T-cell (primary cell): Measurements from ENCODE around the gene RPL18A. TPM values are rescaled to one million over a fixed set of nuclear protein-coding genes. Genes with fewer than 3 reads are reported as not detected.
A peak's percentile ranks its signal among the peaks of the same experiment; 100 is the strongest.

ENCODE experiments used
- ATAC-seq, 4 experiments: fragments of 200-7000 bp in 3 of 4; fragments of 150-1000 bp in 1 of 4; cut with Tn5 transposase; replicated peaks in 1 of 4; 1 replicate in 3 of 4; 2 replicates in 1 of 4; pipeline ENCODE4 v1.10.0; 2021; ENCODE audit warnings: moderate library complexity in 3 of 4, mild to moderate bottlenecking in 2 of 4, moderate number of reproducible peaks in 1 of 4
- CTCF ChIA-PET, 2 donors: fragments of 300-600 bp; sonication (Branson Sonifier 250); formaldehyde crosslinking; loops; one replicate each; lab custom pipeline; 2022; ENCODE audit warnings: antibody characterized with exemption in 2 of 2; lab: Charles Lee
- POLR2A ChIA-PET, 2 donors: fragments of 300-600 bp; sonication (Branson Sonifier 250); formaldehyde crosslinking; loops; one replicate each; lab custom pipeline; 2022; ENCODE audit warnings: antibody characterized with exemption in 2 of 2; lab: Charles Lee
- DNase-seq, 35 experiments: peaks; one replicate each; pipeline versions ENCODE4 v3.0.0 to v3.0.0-alpha.2; 2013 to 2023
- H3K27ac ChIP-seq: one replicate; pipeline ENCODE4 v1.5.1; 2013; ENCODE audit warnings: low read length
- H3K27me3 ChIP-seq, 2 experiments: replicated peaks in 1 of 2; 1 replicate in 1 of 2; 2 replicates in 1 of 2; pipeline versions ENCODE4 v1.6.1 to v1.7.0; 2013; ENCODE audit warnings: low read length in 1 of 2, mixed read lengths in 1 of 2; ENCODE audit not compliant: control insufficient read depth in 2 of 2, insufficient read depth in 2 of 2; ENCODE audit errors: extremely low read depth in 1 of 2
- H3K36me3 ChIP-seq, 2 donors: 1 replicate in 1 of 2; 2 replicates in 1 of 2; pipeline versions ENCODE4 v1.6.1 to v1.7.0; 2013; ENCODE audit warnings: low read length in 1 of 2; ENCODE audit not compliant: control insufficient read depth in 2 of 2, insufficient read depth in 1 of 2; ENCODE audit errors: extremely low read depth in 1 of 2
- H3K4me1 ChIP-seq, 2 experiments: 1 replicate in 1 of 2; 2 replicates in 1 of 2; pipeline versions ENCODE4 v1.6.1 to v1.7.0; 2013; ENCODE audit warnings: low read length in 2 of 2, mixed read lengths in 1 of 2; ENCODE audit not compliant: insufficient read depth in 2 of 2, control insufficient read depth in 1 of 2; ENCODE audit errors: extremely low read depth in 1 of 2
- H3K4me3 ChIP-seq, 2 donors: 1 replicate in 1 of 2; 2 replicates in 1 of 2; pipeline versions ENCODE4 v1.5.1 to v1.7.0; 2013; ENCODE audit warnings: mild to moderate bottlenecking in 2 of 2, low read length in 1 of 2, moderate library complexity in 1 of 2; ENCODE audit not compliant: control insufficient read depth in 1 of 2; ENCODE audit errors: extremely low read depth in 1 of 2
- H3K9me3 ChIP-seq: 2 replicates; pipeline ENCODE4 v1.7.0; 2013
- H3K27ac Mint-ChIP-seq, 2 donors: one replicate each; pipeline ENCODE4 v1.8.0; 2020 to 2021; ENCODE audit warnings: mild to moderate bottlenecking in 2 of 2, mixed read lengths in 2 of 2
- H3K27me3 Mint-ChIP-seq, 2 donors: one replicate each; pipeline ENCODE4 v1.8.0; 2021 to 2022; ENCODE audit warnings: mixed read lengths in 2 of 2
- H3K36me3 Mint-ChIP-seq: one replicate; pipeline ENCODE4 v1.8.0; 2021; ENCODE audit warnings: mixed read lengths
- H3K4me1 Mint-ChIP-seq, 3 donors: one replicate each; pipeline ENCODE4 v1.8.0; 2020 to 2022; ENCODE audit warnings: mixed read lengths in 3 of 3, mild to moderate bottlenecking in 1 of 3
- H3K4me3 Mint-ChIP-seq, 3 donors: one replicate each; pipeline ENCODE4 v1.8.0; 2020 to 2022; ENCODE audit warnings: mild to moderate bottlenecking in 3 of 3, mixed read lengths in 3 of 3, moderate library complexity in 3 of 3
- H3K9me3 Mint-ChIP-seq, 3 donors: one replicate each; pipeline ENCODE4 v1.8.0; 2020 to 2022; ENCODE audit warnings: mixed read lengths in 3 of 3
- WGBS: methylation state at CpG from one replicate; pipeline ENCODE4 v1.1.5; 2013; ENCODE audit warnings: missing lambda C conversion rate; ENCODE audit not compliant: insufficient coverage; 5-methylcytosine and 5-hydroxymethylcytosine counted together
- total RNA-seq, 35 experiments: library from RNA in 6 of 35; stranded (reverse) in 6 of 35; fragments of 120-200 nt in 1 of 35; gene quantifications; one replicate each; pipeline versions ENCODE4 v1.2.1 to v1.2.4 and lab custom pipeline; 2013 to 2026

Gene RPL18A
- total RNA-seq (1,000 to 10,000 TPM; 3,000 to 4,207 (median 4,048) TPM), total RNA-seq (lab: John Stamatoyannopoulos, UW) (537 to 855 (median 660) reads per million in 29 experiments)
- total RNA-seq (2013) = 2,934 TPM

DNA sequence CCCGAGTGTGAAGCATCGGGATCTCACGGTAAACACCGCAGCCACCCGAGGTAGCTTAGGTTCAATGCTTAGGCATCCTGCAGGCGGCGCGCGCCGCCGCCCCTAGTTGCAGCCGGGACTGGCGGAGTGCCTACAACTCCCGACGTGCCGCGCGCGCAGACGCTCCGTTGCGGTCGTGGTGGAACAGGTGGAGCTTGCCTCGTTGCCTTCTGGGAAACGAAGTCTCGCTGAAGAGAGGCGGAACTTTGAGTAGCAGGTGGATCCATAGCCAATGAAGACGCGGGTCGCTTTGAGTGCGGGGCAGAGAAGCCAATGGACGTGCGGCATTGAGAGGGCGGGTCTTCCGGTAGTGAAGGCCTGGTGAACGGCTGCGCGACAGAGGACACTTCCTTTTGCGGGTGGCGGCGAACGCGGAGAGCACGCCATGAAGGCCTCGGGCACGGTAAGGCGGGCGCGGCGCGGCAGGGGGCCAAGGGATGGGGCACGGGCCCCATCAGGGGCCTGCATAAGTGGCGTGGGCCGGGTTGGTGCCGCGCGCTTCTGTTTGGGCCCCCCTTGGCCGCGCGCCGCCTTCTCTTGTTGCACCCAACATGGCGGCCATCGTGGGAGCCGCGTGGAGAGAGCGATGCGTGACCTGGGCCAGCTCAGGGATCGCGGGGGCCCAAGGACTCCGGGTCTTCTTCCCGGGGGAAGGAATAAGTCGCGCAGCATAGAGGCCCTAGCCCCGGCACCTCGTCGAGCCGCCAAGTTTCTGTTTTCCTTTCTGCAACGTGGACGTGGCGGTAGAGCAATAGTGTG, at the start of gene RPL18A:
TSS of gene RPL18A (plus strand) at position 378 of the 798 bp plus-strand sequence. CDS start at position 425, 47 bp downstream.
- no peaks in the 10 kb centered on the region for H3K27me3 ChIP-seq
- peak; percentile 94 to 100 (median 99) for DNase-seq
- Mint-ChIP-seq H3K27ac (peak within 1 kb of the TSS; percentile 91 to 98), H3K36me3 (peaks cover 25% of the 10 kb centered on the region), H3K27me3 (no peaks in the 10 kb centered on the region), H3K9me3 (no peaks in the 10 kb centered on the region), H3K4me1 (peaks cover 28 to 43% (median 32%) of the 10 kb centered on the region in 3 donors), H3K4me3 (peak within 1 kb of the TSS; percentile 88 to 100 (median 90))
- H3K9me3 ChIP-seq = no peaks in the 10 kb centered on the region
- peak within 1 kb of the TSS; percentile 84 to 94 for H3K4me3 ChIP-seq
- peaks cover 18 to 38% of the 10 kb centered on the region in 2 donors for H3K36me3 ChIP-seq
- CTCF ChIA-PET = interaction anchor here (0.6 to 3.0 kb wide), 33 partner anchors 10 to 593 kb away, joined by 3 to 139 read pairs (median 5); partner anchors contain the start of genes CCDC124 (in 2 of the 2), ANO8 (in 1 of the 2), FCHO1 (in 1 of the 2) and JAK3 (in 1 of the 2)
- POLR2A ChIA-PET = interaction anchor here (0.6 to 1.3 kb wide), 11 partner anchors 10 to 1564 kb away, joined by 3 to 14 read pairs (median 6); partner anchors contain the start of genes CCDC124 (in 2 of the 2) and TMEM38A (in 1 of the 2)
- peaks cover 7 to 43% of the 10 kb centered on the region in 2 experiments for H3K4me1 ChIP-seq
- WGBS = under 1% methylated on average over 80 of the region's 80 CpGs
- peak within 1 kb of the TSS; percentile 48 for H3K27ac ChIP-seq
- peak; percentile 93 to 96 (median 96) for ATAC-seq

- H3K27me3 Mint-ChIP-seq = no peaks in the 10 kb centered on the region
- H3K36me3 Mint-ChIP-seq = no peaks in the 10 kb centered on the region
- Histone ChIP-seq H3K27me3 (peaks cover 0 to 13% of the 10 kb centered on the region in 2 experiments), H3K9me3 (no peaks in the 10 kb centered on the region), H3K4me3 (no peak overlapping the region), H3K27ac (no peak overlapping the region), H3K36me3 (no peaks in the 10 kb centered on the region), H3K4me1 (peaks cover 0 to 17% of the 10 kb centered on the region in 2 experiments)
- DNase-seq (no peak), ATAC-seq (no peak)
- no peaks in the 10 kb centered on the region for H3K9me3 Mint-ChIP-seq
- ChIA-PET POLR2A (no interaction called here), CTCF (no interaction called here)
- H3K4me1 Mint-ChIP-seq = peaks cover 8 to 19% (median 13%) of the 10 kb centered on the region in 3 donors
- H3K4me3 Mint-ChIP-seq = no peak overlapping the region
- no peak overlapping the region for H3K27ac Mint-ChIP-seq
- WGBS = no CpG with 5 or more reads among the region's 2 CpGs
Measured at GRCh38 chr19:17811103-17811502, 48.6 kb upstream of the RPL18A start.

- H3K9me3 Mint-ChIP-seq = no peaks in the 10 kb centered on the region
- Histone ChIP-seq H3K27me3 (peaks cover 0 to 13% of the 10 kb centered on the region in 2 experiments), H3K9me3 (no peaks in the 10 kb centered on the region), H3K27ac (no peak overlapping the region), H3K36me3 (peaks cover 0 to 5% of the 10 kb centered on the region in 2 donors), H3K4me3 (no peak overlapping the region), H3K4me1 (peaks cover 0 to 15% of the 10 kb centered on the region in 2 experiments)
- DNase-seq = no peak
- 82% methylated on average over 15 of the region's 20 CpGs for WGBS
- no peak for ATAC-seq
- no peaks in the 10 kb centered on the region for H3K36me3 Mint-ChIP-seq
- no peaks in the 10 kb centered on the region for H3K27me3 Mint-ChIP-seq
- CTCF ChIA-PET = no interaction called here
- H3K4me1 Mint-ChIP-seq = peaks cover 8 to 14% (median 9%) of the 10 kb centered on the region in 3 donors
- H3K4me3 Mint-ChIP-seq = no peak overlapping the region
- peak overlapping the region in 1 of 2 donors; percentile 44 for H3K27ac Mint-ChIP-seq
- POLR2A ChIA-PET = no interaction called here
Measured at GRCh38 chr19:17811681-17812080, 48.0 kb upstream of the RPL18A start.

DNA sequence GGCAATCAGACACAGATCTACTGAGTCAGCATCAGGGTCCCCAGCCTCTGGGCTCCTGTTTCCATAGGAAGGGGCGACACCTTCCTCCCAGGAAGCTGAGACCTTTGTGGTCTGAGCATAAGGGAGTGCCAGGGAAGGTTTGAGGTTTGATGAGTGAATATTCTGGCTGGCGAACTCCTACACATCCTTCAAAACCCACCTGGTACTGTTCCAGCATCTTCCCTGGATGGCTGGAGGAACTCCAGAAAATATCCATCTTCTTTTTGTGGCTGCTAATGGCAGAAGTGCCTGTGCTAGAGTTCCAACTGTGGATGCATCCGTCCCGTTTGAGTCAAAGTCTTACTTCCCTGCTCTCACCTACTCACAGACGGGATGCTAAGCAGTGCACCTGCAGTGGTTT, 47.6 kb upstream of the RPL18A start:
- H3K27me3 Mint-ChIP-seq = no peaks in the 10 kb centered on the region

GRCh38 chr19:17817668-17818363, 41.9 kb upstream of the RPL18A start:
- no peaks in the 10 kb centered on the region for H3K9me3 Mint-ChIP-seq
- H3K4me3 Mint-ChIP-seq = no peak overlapping the region
- H3K27ac Mint-ChIP-seq = no peak overlapping the region
- 88% methylated on average over 8 of the region's 13 CpGs for WGBS
- DNase-seq (no peak), ATAC-seq (no peak)
- no peaks in the 10 kb centered on the region for H3K36me3 Mint-ChIP-seq
- Histone ChIP-seq H3K4me1 (no peaks in the 10 kb centered on the region), H3K9me3 (no peaks in the 10 kb centered on the region), H3K27ac (no peak overlapping the region), H3K36me3 (peaks cover 0 to 5% of the 10 kb centered on the region in 2 donors), H3K27me3 (no peaks in the 10 kb centered on the region), H3K4me3 (no peak overlapping the region)
- H3K27me3 Mint-ChIP-seq = no peaks in the 10 kb centered on the region
- no peaks in the 10 kb centered on the region for H3K4me1 Mint-ChIP-seq
- ChIA-PET CTCF (no interaction called here), POLR2A (no interaction called here)

More for the DNA sequence above, 47.6 kb upstream of the RPL18A start:
- 100% methylated on average over 1 of the region's 5 CpGs for WGBS
- peaks cover 7 to 12% (median 8%) of the 10 kb centered on the region in 3 donors for H3K4me1 Mint-ChIP-seq
- Histone ChIP-seq H3K4me1 (peaks cover 0 to 14% of the 10 kb centered on the region in 2 experiments), H3K27me3 (peaks cover 0 to 11% of the 10 kb centered on the region in 2 experiments), H3K36me3 (peaks cover 0 to 5% of the 10 kb centered on the region in 2 donors), H3K4me3 (no peak overlapping the region), H3K9me3 (no peaks in the 10 kb centered on the region), H3K27ac (no peak overlapping the region)
- ChIA-PET POLR2A (no interaction called here), CTCF (no interaction called here)
- H3K9me3 Mint-ChIP-seq = no peaks in the 10 kb centered on the region
- ATAC-seq (no peak), DNase-seq (no peak)
- H3K4me3 Mint-ChIP-seq = no peak overlapping the region
- H3K36me3 Mint-ChIP-seq = no peaks in the 10 kb centered on the region
- H3K27ac Mint-ChIP-seq = peak overlapping the region in 1 of 2 donors; percentile 44

DNA sequence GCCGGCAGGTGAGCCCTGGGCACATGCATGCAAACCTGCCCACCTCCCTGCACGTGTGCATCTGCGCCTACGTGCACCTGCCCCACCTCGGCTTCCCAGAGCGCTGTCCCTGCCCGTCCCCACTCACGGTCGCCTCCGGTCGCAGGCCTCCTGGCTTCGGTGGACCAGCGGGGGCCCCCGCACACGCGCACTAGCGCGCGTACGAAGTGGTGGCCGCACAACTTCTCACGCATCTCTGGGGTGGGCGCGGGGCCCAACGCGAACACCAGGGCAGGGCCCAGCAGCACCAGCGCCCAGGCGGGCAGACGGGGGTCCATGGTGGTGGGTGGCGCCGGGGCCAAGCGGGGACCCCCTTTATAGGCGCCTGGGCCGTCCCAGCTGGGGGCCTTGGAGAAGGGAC, 38.5 kb upstream of the RPL18A start, which contains the start of gene INSL3:
TSS of gene INSL3 (minus strand) at position 330 of the 400 bp plus-strand sequence. CDS start at position 317, 13 bp downstream.
- ChIA-PET CTCF (no interaction called here), POLR2A (no interaction called here)

More for the DNA sequence above, 38.5 kb upstream of the RPL18A start, which contains the start of gene INSL3:
- H3K9me3 ChIP-seq = no peaks in the 10 kb centered on the region
- peaks cover 13 to 14% of the 10 kb centered on the region in 2 donors for H3K36me3 ChIP-seq
- no peak within 1 kb of the TSS for H3K27ac Mint-ChIP-seq
- no peak within 1 kb of the TSS for H3K4me3 ChIP-seq
- no peaks in the 10 kb centered on the region for H3K27me3 ChIP-seq
- H3K27me3 Mint-ChIP-seq = no peaks in the 10 kb centered on the region
- H3K9me3 Mint-ChIP-seq = no peaks in the 10 kb centered on the region
- no peaks in the 10 kb centered on the region for H3K4me1 Mint-ChIP-seq
- DNase-seq = no peak
- H3K36me3 Mint-ChIP-seq = no peaks in the 10 kb centered on the region
- ATAC-seq = no peak
- 89% methylated on average over 28 of the region's 34 CpGs for WGBS
- no peaks in the 10 kb centered on the region for H3K4me1 ChIP-seq
- H3K4me3 Mint-ChIP-seq = no peak within 1 kb of the TSS
- no peak within 1 kb of the TSS for H3K27ac ChIP-seq
